Mucosa of rectum (tissue), 2 donors: ENCODE results near the gene PIGO.

Source experiments
- H3K27ac ChIP-seq, 2 donors: one replicate each; pipeline ENCODE4 v1.7.0; 2013; ENCODE audit warnings: inconsistent platforms in 2 of 2, low read depth in 2 of 2, low read length in 2 of 2
- H3K27me3 ChIP-seq, 2 donors: one replicate each; pipeline ENCODE4 v1.7.0; 2013; ENCODE audit warnings: low read length in 2 of 2; ENCODE audit not compliant: control insufficient read depth in 2 of 2, insufficient read depth in 2 of 2
- H3K36me3 ChIP-seq, 2 donors: one replicate each; pipeline ENCODE4 v1.7.0; 2013; ENCODE audit warnings: low read length in 2 of 2; ENCODE audit not compliant: control insufficient read depth in 2 of 2, insufficient read depth in 2 of 2
- H3K4me1 ChIP-seq, 2 donors: one replicate each; pipeline ENCODE4 v1.7.0; 2013; ENCODE audit warnings: low read length in 2 of 2, mild to moderate bottlenecking in 1 of 2; ENCODE audit not compliant: control insufficient read depth in 2 of 2, insufficient read depth in 2 of 2
- H3K4me3 ChIP-seq, 2 donors: one replicate each; pipeline ENCODE4 v1.7.0; 2013; ENCODE audit warnings: low read length in 2 of 2
- H3K9ac ChIP-seq, 2 donors: one replicate each; pipeline ENCODE4 v1.7.0; 2013; ENCODE audit warnings: low read length in 2 of 2, low read depth in 1 of 2, mild to moderate bottlenecking in 1 of 2
- H3K9me3 ChIP-seq, 2 donors: one replicate each; pipeline ENCODE4 v1.7.0; 2013; ENCODE audit warnings: low read length in 2 of 2; ENCODE audit not compliant: control insufficient read depth in 2 of 2
- donor health status: healthy.
- donor health status: Normal muscosa, but diverticular disease.

Gene PIGO

DNA sequence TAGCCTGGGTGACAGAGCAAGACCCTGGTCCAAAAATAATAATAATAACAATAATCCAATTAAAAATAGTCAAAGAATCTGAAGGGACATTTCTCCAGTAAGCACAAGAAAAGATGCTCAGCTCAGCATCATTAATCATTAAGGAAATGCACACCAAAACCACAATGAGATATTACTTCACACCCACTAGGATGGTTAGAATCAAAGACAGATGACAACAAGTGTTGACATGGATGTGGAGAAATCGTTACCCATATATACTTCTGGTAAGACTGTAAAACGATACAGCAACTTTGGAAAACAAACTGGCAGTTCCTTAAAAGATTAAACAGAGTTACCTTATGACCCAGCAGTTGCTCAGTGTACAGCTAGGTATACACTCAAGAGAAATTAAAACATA lies 11.3 kb downstream of the PIGO start:
- Histone ChIP-seq H3K36me3 (peaks cover 8 to 31% of the 10 kb centered on the region in 2 donors), H3K27me3 (no peaks in the 10 kb centered on the region)

GRCh38 chr9:35079426-35080341 lies 16.7 kb downstream of the PIGO start, which contains the start of gene FANCG:
Gene FANCG (minus strand): TSS chr9:35079942. CDS start chr9:35079524, 418 bp downstream.
- Histone ChIP-seq H3K27me3 (no peaks in the 10 kb centered on the region), H3K4me3 (peak within 1 kb of the TSS; percentile 84 to 86), H3K9ac (peak within 1 kb of the TSS; percentile 83), H3K9me3 (no peaks in the 10 kb centered on the region), H3K36me3 (peaks cover 3 to 7% of the 10 kb centered on the region in 2 donors), H3K27ac (peak within 1 kb of the TSS; percentile 67 to 68), H3K4me1 (peaks cover 10 to 16% of the 10 kb centered on the region in 2 donors)

More for the DNA sequence above, 11.3 kb downstream of the PIGO start:
- no peak overlapping the region for H3K4me3 ChIP-seq
- no peaks in the 10 kb centered on the region for H3K4me1 ChIP-seq
- H3K27ac ChIP-seq = no peak overlapping the region
- no peak overlapping the region for H3K9ac ChIP-seq
- H3K9me3 ChIP-seq = no peaks in the 10 kb centered on the region

- H3K9me3 ChIP-seq = no peaks in the 10 kb centered on the region
- peak overlapping the region in 1 of 2 donors; percentile 68 for H3K27ac ChIP-seq
- peak overlapping the region; percentile 83 for H3K9ac ChIP-seq
- peak overlapping the region; percentile 84 to 86 for H3K4me3 ChIP-seq
- no peaks in the 10 kb centered on the region for H3K27me3 ChIP-seq
- H3K4me1 ChIP-seq = peaks cover 10 to 17% of the 10 kb centered on the region in 2 donors
- H3K36me3 ChIP-seq = peaks cover 3 to 7% of the 10 kb centered on the region in 2 donors
Observed at GRCh38 chr9:35079041-35079425, 17.4 kb downstream of the PIGO start.

DNA sequence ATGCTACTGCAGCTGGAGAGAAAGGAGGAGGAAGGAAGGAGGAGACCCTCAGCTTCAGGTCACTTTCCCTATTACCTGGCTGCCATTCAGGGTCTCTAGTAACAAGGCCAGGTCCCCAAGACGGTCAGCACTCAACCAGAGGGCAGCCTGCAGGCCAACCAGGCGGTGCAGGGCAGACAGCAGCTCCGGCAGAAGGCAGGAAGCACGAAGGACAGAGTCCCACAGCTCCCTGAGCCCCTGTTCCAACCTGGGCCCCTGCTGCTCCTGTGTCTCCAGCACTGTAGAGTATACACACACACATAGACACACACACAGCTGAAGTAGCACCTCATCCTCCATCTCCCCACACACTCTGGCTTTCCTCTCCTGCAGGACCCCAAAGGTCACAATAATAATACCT lies 18.3 kb downstream of the PIGO start:
- H3K27ac ChIP-seq = no peak overlapping the region
- peak overlapping the region in 1 of 2 donors; percentile 5 for H3K4me3 ChIP-seq
- H3K9ac ChIP-seq = no peak overlapping the region
- H3K9me3 ChIP-seq = no peaks in the 10 kb centered on the region
- H3K36me3 ChIP-seq = peaks cover 3 to 11% of the 10 kb centered on the region in 2 donors
- H3K4me1 ChIP-seq = peaks cover 11 to 17% of the 10 kb centered on the region in 2 donors
- no peaks in the 10 kb centered on the region for H3K27me3 ChIP-seq

GRCh38 chr9:35076848-35077247 lies 19.5 kb downstream of the PIGO start:
- H3K9me3 ChIP-seq = no peaks in the 10 kb centered on the region
- H3K9ac ChIP-seq = no peak overlapping the region
- H3K36me3 ChIP-seq = peaks cover 3 to 11% of the 10 kb centered on the region in 2 donors
- H3K27ac ChIP-seq = no peak overlapping the region
- no peak overlapping the region for H3K4me3 ChIP-seq
- H3K27me3 ChIP-seq = no peaks in the 10 kb centered on the region
- H3K4me1 ChIP-seq = peaks cover 14 to 17% of the 10 kb centered on the region in 2 donors

GRCh38 chr9:35075358-35075757 lies 21.0 kb downstream of the PIGO start:
- no peak overlapping the region for H3K27ac ChIP-seq
- H3K9me3 ChIP-seq = no peaks in the 10 kb centered on the region
- peaks cover 20 to 23% of the 10 kb centered on the region in 2 donors for H3K4me1 ChIP-seq
- no peak overlapping the region for H3K4me3 ChIP-seq
- H3K36me3 ChIP-seq = peaks cover 3 to 11% of the 10 kb centered on the region in 2 donors
- H3K27me3 ChIP-seq = no peaks in the 10 kb centered on the region
- no peak overlapping the region for H3K9ac ChIP-seq

DNA sequence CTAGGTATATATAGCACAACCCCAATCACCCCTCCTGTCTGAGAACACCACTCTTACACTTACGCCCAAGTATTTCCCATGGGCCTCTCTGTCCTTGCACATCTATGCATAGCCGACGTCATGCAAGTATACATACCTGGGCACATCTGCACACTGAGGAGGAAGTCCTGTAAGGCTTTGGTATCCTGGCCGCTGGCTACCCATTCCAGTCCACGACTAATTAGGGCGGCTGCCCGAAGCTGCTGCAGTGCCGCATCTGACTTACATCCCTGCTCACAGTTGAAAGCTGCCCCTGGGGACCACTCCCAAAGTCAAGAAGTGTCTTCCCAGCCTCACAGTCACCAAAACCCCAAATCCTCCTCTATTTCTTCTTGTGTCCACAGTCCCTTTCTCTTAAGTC lies 21.6 kb downstream of the PIGO start:
- Histone ChIP-seq H3K4me1 (peaks cover 26 to 28% of the 10 kb centered on the region in 2 donors), H3K9ac (no peak overlapping the region)

GRCh38 chr9:35074141-35074540 lies 22.2 kb downstream of the PIGO start:
- H3K36me3 ChIP-seq = peaks cover 3 to 11% of the 10 kb centered on the region in 2 donors
- no peak overlapping the region for H3K27ac ChIP-seq
- H3K4me3 ChIP-seq = no peak overlapping the region
- H3K9me3 ChIP-seq = no peaks in the 10 kb centered on the region
- no peaks in the 10 kb centered on the region for H3K27me3 ChIP-seq
- peaks cover 24 to 28% of the 10 kb centered on the region in 2 donors for H3K4me1 ChIP-seq
- H3K9ac ChIP-seq = no peak overlapping the region

More for the DNA sequence above, 21.6 kb downstream of the PIGO start:
- H3K4me3 ChIP-seq = no peak overlapping the region
- no peak overlapping the region for H3K27ac ChIP-seq
- H3K9me3 ChIP-seq = no peaks in the 10 kb centered on the region
- no peaks in the 10 kb centered on the region for H3K27me3 ChIP-seq
- H3K36me3 ChIP-seq = peaks cover 3 to 11% of the 10 kb centered on the region in 2 donors

GRCh38 chr9:35073279-35073612 lies 23.1 kb downstream of the PIGO start:
- no peaks in the 10 kb centered on the region for H3K27me3 ChIP-seq

More at GRCh38 chr9:35073279-35073612, 23.1 kb downstream of the PIGO start:
- Histone ChIP-seq H3K27ac (peak overlapping the region; percentile 78 to 100), H3K4me1 (peaks cover 23 to 24% of the 10 kb centered on the region in 2 donors), H3K4me3 (peak overlapping the region in 1 of 2 donors; percentile 92), H3K9me3 (no peaks in the 10 kb centered on the region), H3K36me3 (peaks cover 9 to 12% of the 10 kb centered on the region in 2 donors), H3K9ac (no peak overlapping the region)
